Midbrain (tissue), 1 donor: ENCODE measurements around the gene ISCU.

Experiments
- DNase-seq: peaks from one replicate; lab custom pipeline; 2025; lab: John Stamatoyannopoulos, UW

ISCU gene

DNA sequence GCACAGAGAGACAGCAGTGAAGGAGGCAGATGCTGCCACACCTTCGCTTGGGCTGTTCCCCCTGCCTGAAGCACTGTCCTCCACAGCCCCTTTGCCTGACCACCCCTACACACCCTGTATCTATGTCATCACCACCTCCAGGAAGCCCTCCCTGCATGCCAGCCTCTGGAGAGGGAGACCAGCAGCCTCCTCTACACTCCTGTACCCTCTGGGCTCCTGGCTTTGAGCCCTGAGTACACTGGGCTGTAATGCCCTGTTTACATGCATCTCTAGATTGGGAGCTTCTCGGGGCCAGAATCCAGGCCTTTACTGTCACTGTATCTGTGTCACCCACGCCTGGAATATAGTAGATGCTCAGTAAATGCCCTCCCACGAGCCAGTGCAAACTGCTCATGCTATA lies 41.3 kb downstream of the ISCU start:
- DNase-seq: no peak

DNA sequence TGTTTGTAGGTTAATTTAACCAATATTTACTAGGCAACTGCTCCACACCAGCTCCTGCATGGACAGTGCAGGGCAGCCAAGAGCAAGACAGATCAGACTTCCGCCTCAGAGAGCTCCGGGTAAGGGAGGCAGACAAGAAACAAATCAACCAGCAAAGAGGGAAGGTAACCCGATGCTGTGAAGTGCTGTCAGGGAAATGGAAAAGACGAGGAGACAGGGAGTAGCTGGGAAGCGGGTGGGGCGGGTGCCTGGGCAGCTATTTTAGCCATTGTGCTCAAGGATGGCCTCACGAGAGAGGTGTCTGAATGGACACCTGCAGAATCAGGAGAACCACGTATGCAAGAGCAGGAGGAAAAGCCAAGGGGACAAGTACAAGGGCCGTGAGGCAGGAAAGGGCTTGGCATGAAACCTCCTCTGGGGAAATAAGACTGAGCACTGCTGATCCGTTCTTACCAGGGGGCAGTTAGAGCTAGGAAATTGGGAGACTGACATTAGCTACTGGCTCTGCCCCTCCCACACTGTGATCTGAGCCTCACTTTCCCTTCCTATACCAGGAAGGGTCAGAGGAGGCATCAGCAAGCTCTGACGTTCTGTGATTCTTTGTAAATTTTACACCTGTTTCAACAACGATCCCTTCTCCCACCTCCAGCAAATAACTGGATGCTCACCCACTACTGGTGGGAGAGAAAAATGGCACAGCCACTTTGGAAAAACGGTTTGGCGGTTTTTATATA lies 42.0 kb downstream of the ISCU start:
- DNase-seq: no peak

DNA sequence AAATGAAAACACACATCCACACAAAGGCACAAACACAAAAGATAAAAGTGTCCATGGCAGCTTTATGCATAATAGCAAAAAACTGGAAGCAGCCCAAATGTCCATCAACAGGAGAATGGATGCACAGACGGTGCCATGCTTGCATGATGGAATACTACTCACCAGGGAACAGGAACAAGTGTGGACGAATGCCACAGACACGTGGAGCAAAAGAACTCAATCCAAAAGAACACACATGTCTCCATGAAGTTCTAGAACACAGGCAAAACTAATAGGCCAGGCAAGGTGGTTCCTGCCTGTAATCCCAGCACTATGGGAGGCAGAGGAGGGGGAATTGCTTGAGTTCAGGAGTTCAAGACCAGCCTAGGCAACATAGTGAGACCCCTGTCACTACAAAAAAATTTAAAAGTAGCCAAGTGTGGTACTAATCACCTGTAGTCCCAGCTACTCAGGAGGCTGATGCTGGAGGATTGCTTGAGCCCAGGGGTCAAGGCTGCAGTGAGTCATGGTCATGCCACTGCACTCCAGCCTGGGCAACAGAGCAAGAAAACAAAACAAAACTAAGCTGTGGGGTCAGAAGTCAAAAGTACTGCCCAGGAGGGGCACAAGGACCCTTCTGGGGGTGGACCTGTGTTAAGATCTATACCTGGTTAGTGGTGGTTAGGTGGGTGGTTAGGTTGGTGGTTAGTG lies 42.7 kb downstream of the ISCU start:
- no peak for DNase-seq

DNA sequence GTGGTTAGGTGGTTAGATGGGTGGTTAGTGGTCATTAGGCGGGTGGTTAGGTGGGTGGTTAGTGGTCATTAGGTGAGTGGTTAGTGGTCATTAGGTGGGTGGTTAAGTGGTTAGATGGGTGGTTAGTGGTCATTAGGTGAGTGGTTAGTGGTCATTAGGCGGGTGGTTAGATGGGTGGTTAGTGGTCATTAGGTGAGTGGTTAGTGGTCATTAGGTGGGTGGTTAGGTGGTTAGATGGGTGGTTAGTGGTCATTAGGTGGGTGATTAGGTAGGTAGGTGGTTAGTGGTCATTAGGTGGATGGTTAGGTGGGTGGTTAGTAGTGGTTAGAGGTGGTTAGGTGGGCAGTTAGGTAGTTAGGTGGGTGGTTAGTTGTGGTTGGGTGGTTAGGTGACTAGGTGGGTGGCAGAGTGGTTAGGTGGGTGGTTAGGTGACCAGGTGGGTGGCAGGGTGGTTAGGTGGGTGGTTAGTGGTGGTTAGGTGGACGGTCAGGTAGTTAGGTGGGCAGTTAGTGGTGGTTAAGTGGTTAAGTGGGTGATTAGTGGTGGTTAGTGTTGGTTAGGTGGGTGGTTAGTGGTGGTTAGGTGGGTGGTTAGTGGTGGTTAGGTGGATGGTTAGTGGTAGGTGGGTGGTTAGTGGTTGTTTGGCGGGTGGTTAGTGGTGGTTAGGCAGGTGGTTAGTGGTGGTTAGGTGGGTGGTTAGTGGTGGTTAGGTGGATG lies 43.5 kb downstream of the ISCU start:
- DNase-seq: no peak

DNA sequence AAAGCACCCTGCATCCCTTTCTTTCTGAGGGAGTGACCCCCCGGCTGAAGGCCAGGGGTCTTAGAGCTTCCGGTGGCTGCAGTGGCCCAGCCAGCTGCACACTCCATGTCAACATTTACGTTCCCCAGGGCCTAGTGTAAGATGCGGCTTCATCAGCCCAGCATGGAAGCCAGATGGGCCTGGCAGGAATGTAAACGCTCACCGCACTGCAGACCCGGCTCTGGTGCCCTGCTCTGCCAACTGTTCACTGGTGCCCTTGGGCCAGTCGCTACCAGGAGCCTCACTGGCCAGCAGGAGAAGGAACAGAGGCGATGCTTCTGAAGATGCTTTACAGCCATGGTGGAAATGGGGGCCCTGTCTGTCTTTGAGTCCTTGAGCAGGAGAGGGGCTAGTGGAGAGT lies 44.1 kb downstream of the ISCU start:
- no peak for DNase-seq

DNA sequence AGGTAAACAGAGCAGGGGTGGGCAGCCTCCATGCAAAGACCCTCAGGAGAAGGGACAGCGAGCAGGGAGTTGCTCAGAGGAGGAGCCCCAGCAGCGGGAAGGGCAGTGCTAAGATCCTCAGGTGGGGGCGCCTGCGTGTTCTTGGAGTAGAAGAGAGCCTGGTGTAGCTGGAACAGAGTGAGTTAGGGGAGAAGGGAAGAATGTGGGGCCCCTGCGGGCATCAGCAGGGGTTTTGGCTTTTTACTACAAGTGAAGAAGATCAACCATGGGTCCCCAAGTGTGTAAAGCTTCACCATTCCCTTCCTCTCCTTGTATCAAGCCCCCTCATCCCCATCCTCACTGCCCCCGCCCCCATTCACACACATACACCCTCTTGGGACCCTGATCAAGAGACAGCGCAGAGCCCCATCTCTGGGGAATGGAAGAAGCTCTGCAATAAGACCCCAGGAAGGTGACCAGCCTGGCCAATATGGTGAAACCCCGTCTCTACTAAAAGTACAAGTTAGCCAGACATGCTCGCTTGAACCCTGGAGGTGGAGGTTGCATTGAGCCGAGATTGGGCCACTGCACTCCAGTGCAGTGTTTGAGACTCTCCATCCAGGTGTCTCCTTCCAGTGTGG lies 45.7 kb downstream of the ISCU start:
- DNase-seq: no peak

DNA sequence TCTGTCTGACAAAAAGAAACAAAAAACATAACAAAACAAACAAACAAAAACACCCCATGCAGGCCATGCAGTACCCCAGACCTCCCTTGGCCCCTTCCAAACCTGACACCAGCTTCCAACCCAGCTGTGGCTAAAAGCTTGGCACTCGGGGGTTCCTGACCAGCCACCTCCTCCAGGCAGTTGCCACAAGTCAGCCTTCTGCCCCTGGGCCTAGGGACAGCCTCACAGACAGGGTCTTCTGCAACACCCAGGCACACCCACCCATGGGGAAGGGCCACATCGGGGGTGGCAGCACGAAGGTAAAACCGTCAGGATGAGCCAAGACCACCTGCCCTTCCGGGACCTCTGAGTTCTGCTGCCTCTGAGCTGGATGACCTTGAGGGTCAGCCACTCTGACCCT lies 46.2 kb downstream of the ISCU start:
- no peak for DNase-seq

DNA sequence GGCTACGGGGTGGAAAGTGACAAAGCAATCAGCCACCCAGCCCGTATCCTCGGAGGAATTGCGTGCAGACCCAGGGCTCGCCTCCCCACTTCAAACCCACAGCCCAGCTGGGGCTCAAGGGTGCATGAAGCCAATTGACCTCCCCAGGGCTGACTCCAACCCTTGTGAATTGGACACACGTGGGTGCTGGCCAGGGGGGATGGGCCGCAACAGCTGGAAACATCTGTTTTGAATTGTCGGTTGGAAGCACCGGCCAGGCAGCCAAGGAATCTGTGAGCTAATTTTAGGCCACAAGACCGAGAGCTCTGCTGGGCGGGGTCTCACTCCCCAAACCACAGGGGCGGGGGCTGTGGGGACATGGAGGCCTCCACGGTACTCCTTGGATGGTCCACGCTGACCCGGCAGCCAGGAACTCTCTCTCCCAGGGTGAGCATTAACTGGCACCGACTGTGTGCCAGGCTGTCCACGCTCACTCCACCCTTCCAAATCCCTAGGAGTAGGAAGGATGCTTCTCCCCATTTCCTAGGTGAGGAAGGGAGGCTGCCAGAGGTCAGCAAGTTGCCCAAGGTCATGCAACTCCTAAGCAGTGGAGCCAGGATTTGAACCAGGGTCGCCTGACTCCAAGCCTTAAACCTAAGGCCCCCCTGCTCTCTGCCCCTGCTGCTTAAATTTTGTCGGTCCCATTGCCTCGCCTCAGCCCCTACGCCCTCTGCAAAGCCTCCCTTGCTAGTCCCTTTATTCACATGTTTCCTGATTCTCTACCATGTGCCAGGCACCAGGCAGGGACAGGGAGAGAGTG lies 47.3 kb downstream of the ISCU start:
- no peak for DNase-seq

DNA sequence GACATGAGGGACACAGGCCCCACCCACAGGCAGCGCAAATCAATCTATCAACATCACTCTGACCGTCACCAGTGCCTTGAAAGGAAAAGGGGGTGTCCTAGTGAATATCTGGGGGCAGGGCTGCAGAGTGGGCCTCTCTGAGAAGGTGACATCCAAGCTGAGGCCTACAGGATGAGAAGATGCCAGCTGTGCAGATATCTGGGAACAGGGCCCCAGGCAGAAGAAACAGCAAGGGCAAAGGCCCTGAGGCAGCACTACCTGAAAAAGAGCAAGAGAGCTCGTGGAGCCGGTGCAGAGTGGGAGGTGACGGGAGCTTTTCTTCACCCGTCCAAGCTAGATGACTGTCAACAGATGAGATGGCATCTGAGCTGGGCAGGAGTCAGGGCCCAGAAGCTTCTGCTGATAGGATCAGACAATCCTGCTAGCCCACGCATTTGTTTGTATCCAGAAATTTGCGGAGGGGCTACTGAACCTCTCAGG lies 48.0 kb downstream of the ISCU start:
- DNase-seq: no peak

DNA sequence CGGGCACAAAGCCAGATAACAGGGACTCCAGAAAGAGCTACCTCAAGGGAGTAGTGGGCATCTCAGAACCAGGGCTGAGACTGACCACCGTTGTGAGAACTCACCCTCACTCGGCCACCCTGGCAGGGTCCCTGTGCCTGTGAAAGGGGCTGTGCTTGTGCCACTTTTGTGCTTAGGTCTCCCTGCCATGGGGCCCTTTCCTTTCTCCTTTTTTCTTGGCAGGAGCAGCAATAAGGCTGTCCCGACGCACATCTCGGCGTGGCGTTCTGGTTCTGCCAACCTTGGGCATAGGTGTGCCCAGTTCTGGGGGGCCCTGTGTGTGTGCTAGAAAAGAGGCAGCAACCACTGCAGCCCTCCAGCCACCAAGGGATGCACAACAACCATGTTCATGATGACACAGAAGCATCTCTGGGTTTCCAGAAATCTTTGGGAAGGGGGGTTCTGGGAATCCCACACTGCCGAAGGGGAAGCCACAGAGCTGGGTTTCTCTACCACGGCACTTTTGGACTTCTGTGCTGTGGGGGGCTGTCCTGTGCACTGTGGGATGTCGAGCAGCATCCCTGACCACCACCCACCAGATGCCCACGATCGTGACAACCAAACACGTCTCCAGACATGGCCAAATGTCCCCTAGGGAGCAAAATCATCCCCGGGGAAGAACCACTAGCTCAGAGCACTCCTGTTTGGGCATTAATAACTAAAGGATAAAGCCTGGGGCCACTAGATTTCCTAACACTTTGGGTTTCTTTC lies 48.6 kb downstream of the ISCU start:
- no peak for DNase-seq

DNA sequence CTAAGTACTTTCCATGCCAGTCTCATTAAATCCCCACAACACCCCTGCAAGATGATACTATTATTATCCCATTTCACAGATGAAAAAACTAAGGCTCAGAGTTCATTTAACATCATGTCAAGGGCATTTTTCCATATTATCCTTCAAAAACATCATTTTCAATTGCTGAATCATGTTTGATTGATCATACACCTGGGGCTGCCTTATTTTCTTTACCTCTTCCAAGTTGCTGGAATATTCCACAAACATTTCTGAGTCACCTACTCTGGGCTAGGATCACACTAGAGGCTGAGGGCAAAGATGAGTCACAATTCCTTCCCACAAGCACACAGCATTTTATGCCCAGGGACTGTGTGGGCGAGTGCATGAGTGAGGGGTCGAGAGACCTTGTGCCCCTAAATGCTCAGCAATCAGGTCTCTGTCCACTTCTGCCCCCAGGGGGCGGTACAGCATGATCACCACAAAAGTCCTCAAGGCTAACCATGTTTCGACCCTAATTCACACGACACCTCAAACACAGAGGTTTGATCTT lies 49.6 kb downstream of the ISCU start:
- no peak for DNase-seq

DNA sequence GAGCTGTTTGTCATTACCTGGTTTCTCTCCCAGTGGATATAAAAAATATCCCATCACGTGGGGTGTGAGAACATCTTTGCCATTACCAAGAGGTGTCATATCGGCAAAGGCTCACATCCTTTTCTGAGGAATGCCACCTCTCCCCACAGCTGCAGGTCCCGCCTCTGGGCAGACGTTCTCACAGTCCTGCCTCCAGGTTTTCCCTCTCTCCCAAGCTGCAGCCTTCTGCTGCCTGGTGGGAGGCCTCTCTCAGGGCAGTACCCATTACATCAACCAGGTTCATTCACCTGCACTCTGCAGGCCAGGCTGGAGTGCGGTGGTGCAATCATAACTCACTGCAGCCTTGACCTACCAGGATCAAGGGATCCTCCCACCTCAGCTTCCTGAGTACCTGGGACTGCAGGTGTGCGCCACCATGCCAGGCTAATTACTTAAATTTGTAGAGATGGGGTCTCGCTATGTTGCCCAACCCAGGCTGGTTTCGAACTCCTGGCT lies 50.4 kb downstream of the ISCU start:
- DNase-seq: no peak

DNA sequence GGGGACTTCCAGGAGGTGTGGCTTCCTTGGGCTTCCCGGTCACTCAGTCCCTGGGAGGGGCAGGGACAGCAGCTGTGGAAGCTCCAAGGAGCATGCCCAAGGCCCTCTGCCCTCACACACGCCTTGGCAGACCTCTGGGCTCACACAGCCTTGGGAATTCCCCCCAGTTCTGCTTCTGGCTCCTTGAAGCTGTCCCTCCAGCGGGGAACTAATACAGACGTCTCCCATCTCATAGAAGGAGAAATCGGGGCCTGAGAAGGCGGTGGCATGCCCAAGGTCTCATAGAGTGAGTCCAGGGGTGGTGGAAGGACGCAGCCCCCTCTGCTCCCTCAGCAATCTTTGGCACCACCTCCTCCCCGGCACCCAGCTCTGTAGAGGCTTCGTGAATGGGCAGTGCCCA lies 51.2 kb downstream of the ISCU start:
- no peak for DNase-seq

DNA sequence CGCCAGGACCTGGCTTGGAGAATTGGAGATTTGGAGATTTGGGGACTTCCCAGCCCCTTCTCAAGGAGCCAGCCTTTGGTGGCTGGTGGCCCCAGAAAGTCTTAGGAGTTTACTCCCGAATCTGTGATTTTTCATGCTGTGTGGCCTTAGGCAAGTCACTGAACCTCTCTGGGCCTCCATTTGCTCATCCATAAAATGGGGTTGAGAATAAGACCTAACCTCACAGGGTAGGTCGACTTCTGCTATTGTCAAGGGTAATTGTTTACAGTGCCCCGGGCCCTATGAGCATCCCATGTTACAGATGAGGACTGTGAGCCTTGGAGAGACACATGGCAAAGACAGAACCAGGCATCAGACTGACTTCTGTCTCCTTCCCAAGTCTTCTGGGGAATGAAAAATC lies 51.6 kb downstream of the ISCU start:
- no peak for DNase-seq

DNA sequence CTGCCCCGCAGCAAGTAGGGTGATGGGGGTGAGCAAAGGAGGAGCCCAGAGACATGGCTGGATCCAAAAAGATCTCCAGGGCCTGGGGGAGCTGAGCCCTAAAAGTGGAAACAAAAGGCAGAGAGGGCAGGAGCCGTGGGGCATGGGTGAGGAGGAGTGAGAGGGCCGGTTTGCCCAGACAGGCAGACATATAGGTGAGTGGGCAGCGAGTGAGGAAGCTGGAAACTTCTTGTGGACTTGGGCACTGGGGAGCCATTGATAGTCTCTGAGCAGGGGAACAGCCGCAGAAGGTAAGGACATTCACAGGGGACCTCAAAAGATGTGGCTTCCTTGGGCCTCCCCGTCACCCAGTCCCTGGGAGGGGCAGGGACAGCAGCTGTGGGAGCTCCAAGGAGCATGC lies 52.2 kb downstream of the ISCU start:
- DNase-seq: no peak

DNA sequence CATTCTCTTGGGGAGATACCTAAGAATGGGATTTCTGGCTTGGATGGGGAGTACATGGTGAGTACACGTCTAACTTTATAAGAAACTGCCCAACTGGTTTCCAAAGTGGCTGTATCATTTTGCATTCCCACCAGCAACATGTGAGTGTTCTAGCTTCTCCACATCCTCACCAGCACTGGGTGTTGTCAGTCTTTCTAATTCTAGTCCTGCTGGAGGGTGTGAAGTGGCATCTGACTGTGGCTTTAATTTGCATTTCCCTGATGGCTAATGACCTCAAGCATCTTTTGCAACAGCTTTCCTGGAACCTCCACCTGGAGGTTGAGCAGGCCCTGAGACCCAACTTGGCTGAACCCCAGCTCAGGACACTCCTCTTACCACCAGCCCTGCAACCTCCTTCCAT lies 53.5 kb downstream of the ISCU start:
- DNase-seq: no peak

DNA sequence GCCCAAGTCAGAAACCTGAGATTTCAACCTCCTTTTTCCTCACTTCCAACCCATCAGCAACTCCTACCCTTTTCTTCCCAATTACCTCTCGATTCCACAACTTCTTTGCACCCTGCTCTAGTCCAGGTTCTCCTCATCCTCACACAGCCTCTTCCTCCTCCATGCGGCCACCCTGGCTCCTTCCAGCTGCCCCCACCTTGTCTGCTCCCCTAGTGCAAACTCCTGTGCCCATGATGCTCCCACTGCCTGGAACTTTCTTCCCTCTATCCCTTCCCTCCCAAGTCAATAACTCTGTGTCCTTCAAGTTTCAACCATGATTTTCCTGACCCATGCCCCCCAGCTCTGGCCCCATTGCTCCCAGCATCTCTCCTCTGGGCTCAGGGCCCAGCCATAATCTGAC lies 54.0 kb downstream of the ISCU start:
- no peak for DNase-seq

DNA sequence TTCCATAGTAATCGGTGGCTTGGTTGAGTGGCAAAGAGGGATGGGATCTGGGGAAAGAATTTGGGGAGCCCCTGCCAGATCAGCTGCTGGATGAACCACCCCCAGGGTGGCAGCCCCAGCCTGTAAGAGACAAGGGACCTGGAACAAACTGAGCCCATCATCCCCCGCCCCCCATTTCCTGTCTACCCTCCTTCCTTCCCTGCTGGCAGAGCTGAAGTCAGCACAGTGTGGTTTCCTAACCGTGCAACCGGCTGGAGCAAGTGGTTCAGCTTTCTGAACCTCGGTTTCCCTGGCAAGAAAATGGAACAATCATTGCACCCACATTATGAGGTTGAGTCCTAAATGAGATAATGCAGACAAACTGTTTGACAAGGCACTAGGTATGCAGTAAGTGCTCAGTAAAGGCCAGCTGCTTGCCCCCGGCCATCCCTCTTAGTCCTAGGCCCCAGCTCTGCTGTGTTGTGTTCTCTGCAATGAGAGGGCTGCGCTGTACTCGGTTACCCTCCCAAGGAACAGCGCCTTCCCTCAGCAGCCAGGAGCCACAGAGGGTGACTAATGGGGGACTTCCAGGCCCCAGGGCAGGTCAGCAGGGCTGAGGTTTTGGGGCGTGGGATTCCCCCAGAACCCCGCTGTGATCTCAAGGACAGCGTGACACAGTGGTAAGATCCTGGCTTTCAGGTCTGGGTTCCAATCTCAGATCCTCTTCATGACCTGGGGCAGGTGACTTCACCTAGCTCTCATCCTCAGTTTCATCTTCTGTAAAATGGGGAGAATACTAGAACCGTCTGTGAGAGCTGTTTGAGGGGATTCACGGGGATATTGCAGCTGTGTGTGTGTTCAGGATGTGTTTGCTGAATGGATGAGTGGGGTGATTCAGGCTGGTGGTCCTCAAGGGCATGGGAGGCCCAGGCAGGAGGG lies 54.8 kb downstream of the ISCU start:
- DNase-seq: peak; percentile 39
